Measurements from ENCODE around the gene ELMO1.

DNA sequence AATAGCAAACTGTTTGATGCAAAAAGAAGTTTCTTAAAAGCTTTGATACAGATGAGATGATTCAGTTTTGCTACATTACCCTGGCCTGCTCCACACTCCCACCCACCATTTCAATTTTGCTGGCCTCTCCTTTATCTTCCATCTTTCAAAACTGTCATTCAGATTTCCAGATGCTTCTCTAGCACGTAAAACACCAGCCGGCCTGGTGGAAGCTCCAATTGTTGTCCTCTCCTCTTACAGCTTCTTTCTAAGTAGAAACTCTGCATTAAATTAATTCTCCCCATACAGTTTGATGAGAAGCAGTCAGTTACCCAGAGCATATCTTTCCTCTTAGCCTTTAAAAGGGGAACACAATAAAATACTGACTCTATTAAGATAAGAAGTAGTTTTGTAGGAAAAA lies 34.3 kb upstream of the ELMO1 start:
- TF ChIP-seq, protein P1, sequence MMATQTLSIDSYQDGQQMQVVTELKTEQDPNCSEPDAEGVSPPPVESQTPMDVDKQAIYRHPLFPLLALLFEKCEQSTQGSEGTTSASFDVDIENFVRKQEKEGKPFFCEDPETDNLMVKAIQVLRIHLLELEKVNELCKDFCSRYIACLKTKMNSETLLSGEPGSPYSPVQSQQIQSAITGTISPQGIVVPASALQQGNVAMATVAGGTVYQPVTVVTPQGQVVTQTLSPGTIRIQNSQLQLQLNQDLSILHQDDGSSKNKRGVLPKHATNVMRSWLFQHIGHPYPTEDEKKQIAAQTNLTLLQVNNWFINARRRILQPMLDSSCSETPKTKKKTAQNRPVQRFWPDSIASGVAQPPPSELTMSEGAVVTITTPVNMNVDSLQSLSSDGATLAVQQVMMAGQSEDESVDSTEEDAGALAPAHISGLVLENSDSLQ (IDR thresholded peaks at IDR 0.05), result no peak
- TF ChIP-seq TARDBP (IDR thresholded peaks at IDR 0.05), result no peak
- no peak for TF ChIP-seq HDGF (IDR thresholded peaks at IDR 0.05; ENCODE audit: borderline replicate concordance)
- TF ChIP-seq NFRKB (IDR thresholded peaks at IDR 0.05), result no peak
- TF ChIP-seq FOXK2 (IDR thresholded peaks at IDR 0.05), result no peak
- TF ChIP-seq ELF4 (IDR thresholded peaks at IDR 0.05), result no peak
- TF ChIP-seq BHLHE40 (IDR thresholded peaks at IDR 0.05; ENCODE audit: borderline replicate concordance), result no peak
- TF ChIP-seq SP1 (IDR thresholded peaks at IDR 0.05), result no peak
- TF ChIP-seq FOXA1 (IDR thresholded peaks at IDR 0.05), result no peak
- TF ChIP-seq FOXM1 (IDR thresholded peaks at IDR 0.05; ENCODE audit: borderline replicate concordance), result no peak
